Measurements from ENCODE around the gene METAP2.

The METAP2 gene

GRCh38 chr12:95431120-95431519 lies 42.8 kb upstream of the METAP2 start:
- Histone ChIP-seq H3F3A (ENCODE audit: insufficient read depth) (no peaks in the 10 kb centered on the region), H3K4me2 (ENCODE audit: low read depth, low read length, poor library complexity, severe bottlenecking) (no peak overlapping the region), H3K4me3 (ENCODE audit: insufficient read depth, low read length, poor library complexity, severe bottlenecking) (no peak overlapping the region), H3K9me3 (ENCODE audit: insufficient read depth, low read length) (no peaks in the 10 kb centered on the region), H3K27ac (ENCODE audit: low read depth, low read length) (no peak overlapping the region), H4K20me1 (ENCODE audit: low read depth, low read length) (no peaks in the 10 kb centered on the region), H3K27me3 (ENCODE audit: low read length) (no peaks in the 10 kb centered on the region), H3K9ac (ENCODE audit: low read length) (no peak overlapping the region), H2AFZ (ENCODE audit: low read depth, low read length, severe bottlenecking) (no peak overlapping the region), H3K9me2 (replicated peaks; ENCODE audit: insufficient read depth, low read length) (no peaks in the 10 kb centered on the region), H3K36me3 (ENCODE audit: low read length) (no peaks in the 10 kb centered on the region), H3K79me2 (ENCODE audit: insufficient read depth, low read length) (no peaks in the 10 kb centered on the region)
- TF ChIP-seq CTCF (IDR thresholded peaks at IDR 0.05; ENCODE audit: insufficient read depth, low read length, poor library complexity, severe bottlenecking) (no peak), EZH2phosphoT487 (conservative IDR thresholded peaks at IDR 0.05; ENCODE audit: low read length) (no peak)

GRCh38 chr12:95435355-95435754 lies 38.6 kb upstream of the METAP2 start:
- TF ChIP-seq EZH2phosphoT487 (conservative IDR thresholded peaks at IDR 0.05; ENCODE audit: low read length) (no peak), CTCF (IDR thresholded peaks at IDR 0.05; ENCODE audit: insufficient read depth, low read length, poor library complexity, severe bottlenecking) (no peak)
- H3K9me2 ChIP-seq (replicated peaks; ENCODE audit: insufficient read depth, low read length) = no peaks in the 10 kb centered on the region
- H3F3A ChIP-seq (ENCODE audit: insufficient read depth) = no peaks in the 10 kb centered on the region

DNA sequence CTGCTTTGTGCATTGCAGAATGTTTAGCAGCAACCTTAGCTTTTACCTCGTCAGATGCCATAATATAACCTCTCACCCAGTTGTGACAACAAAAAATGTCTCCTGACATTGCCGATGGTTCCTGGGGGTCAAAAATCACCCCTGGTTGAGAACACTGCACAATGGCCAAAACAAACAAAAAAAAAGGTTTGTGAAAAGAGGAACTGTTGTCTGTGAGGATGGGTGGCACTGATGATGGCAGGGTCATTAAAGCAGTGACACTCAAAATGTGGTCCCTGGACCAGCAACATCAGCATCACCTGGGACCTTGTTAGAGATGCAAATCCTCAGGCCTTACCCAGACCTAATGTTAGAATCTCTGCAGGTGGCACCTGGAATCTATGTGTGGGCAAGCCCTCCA lies 36.4 kb upstream of the METAP2 start:
- no peak overlapping the region for H3K4me3 ChIP-seq (ENCODE audit: insufficient read depth, low read length, poor library complexity, severe bottlenecking)
- no peak overlapping the region for H3K9ac ChIP-seq (ENCODE audit: low read length)
- H3K79me2 ChIP-seq (ENCODE audit: insufficient read depth, low read length) = no peaks in the 10 kb centered on the region
- no peaks in the 10 kb centered on the region for H3K36me3 ChIP-seq (ENCODE audit: low read length)
- no peak overlapping the region for H3K4me2 ChIP-seq (ENCODE audit: low read depth, low read length, poor library complexity, severe bottlenecking)
- no peaks in the 10 kb centered on the region for H4K20me1 ChIP-seq (ENCODE audit: low read depth, low read length)
- no peaks in the 10 kb centered on the region for H3K27me3 ChIP-seq (ENCODE audit: low read length)
- H3K27ac ChIP-seq (ENCODE audit: low read depth, low read length) = no peak overlapping the region
- H3F3A ChIP-seq (ENCODE audit: insufficient read depth) = no peaks in the 10 kb centered on the region
- no peaks in the 10 kb centered on the region for H3K9me2 ChIP-seq (replicated peaks; ENCODE audit: insufficient read depth, low read length)
- H2AFZ ChIP-seq (ENCODE audit: low read depth, low read length, severe bottlenecking) = no peak overlapping the region
- TF ChIP-seq CTCF (IDR thresholded peaks at IDR 0.05; ENCODE audit: insufficient read depth, low read length, poor library complexity, severe bottlenecking) = no peak
- no peak for TF ChIP-seq EZH2phosphoT487 (conservative IDR thresholded peaks at IDR 0.05; ENCODE audit: low read length)
- no peaks in the 10 kb centered on the region for H3K9me3 ChIP-seq (ENCODE audit: insufficient read depth, low read length)

More at GRCh38 chr12:95435355-95435754, 38.6 kb upstream of the METAP2 start:
- no peaks in the 10 kb centered on the region for H3K79me2 ChIP-seq (ENCODE audit: insufficient read depth, low read length)
- H3K9me3 ChIP-seq (ENCODE audit: insufficient read depth, low read length) = no peaks in the 10 kb centered on the region
- no peak overlapping the region for H2AFZ ChIP-seq (ENCODE audit: low read depth, low read length, severe bottlenecking)
- H3K36me3 ChIP-seq (ENCODE audit: low read length) = no peaks in the 10 kb centered on the region
- H3K4me2 ChIP-seq (ENCODE audit: low read depth, low read length, poor library complexity, severe bottlenecking) = no peak overlapping the region
- H3K4me3 ChIP-seq (ENCODE audit: insufficient read depth, low read length, poor library complexity, severe bottlenecking) = no peak overlapping the region
- no peak overlapping the region for H3K9ac ChIP-seq (ENCODE audit: low read length)
- H3K27me3 ChIP-seq (ENCODE audit: low read length) = no peaks in the 10 kb centered on the region
- H4K20me1 ChIP-seq (ENCODE audit: low read depth, low read length) = no peaks in the 10 kb centered on the region
- H3K27ac ChIP-seq (ENCODE audit: low read depth, low read length) = no peak overlapping the region
